Left lung (tissue), 10 donors: ENCODE data around the gene C1QTNF6. TPM values are rescaled to one million over a fixed set of nuclear protein-coding genes. Genes with fewer than 3 reads are reported as not detected.

ENCODE experiments used
- ATAC-seq: fragments of 200-7000 bp; cut with Tn5 transposase; one replicate; pipeline ENCODE4 v1.9.1; 2020; ENCODE audit warnings: moderate library complexity
- DNase-seq, 4 donors: peaks; one replicate each; pipeline ENCODE4 v3.0.0-alpha.2; 2013 to 2020
- H3K27ac ChIP-seq, 2 donors: fragments of 200-600 bp; sonication (generic) in 1 of 2; one replicate each; pipeline versions ENCODE4 v1.5.0 to v1.8.0; 2020 to 2021
- H3K27me3 ChIP-seq, 2 donors: fragments of 200-600 bp; sonication (generic) in 1 of 2; one replicate each; pipeline versions ENCODE4 v1.5.0 to v1.8.0; 2020 to 2021
- H3K36me3 ChIP-seq, 2 donors: fragments of 200-600 bp; sonication (generic) in 1 of 2; one replicate each; pipeline versions ENCODE4 v1.5.0 to v1.8.0; 2020 to 2021
- H3K4me1 ChIP-seq, 2 donors: fragments of 200-600 bp; one replicate each; pipeline ENCODE4 v1.8.0; 2021
- H3K4me3 ChIP-seq, 2 donors: fragments of 200-600 bp; sonication (generic) in 1 of 2; one replicate each; pipeline versions ENCODE4 v1.5.0 to v1.8.0; 2020 to 2021; ENCODE audit warnings: mild to moderate bottlenecking in 1 of 2
- H3K9me3 ChIP-seq, 2 donors: fragments of 200-600 bp; sonication (generic) in 1 of 2; one replicate each; pipeline versions ENCODE4 v1.5.0 to v1.8.0; 2020 to 2021
- CTCF ChIP-seq, 2 donors: fragments of 200-600 bp; sonication (generic) in 1 of 2; IDR thresholded peaks; one replicate each; pipeline versions ENCODE4 v1.5.0 to v1.8.0; 2021; ENCODE audit warnings: antibody characterized with exemption in 2 of 2
- intact Hi-C, 2 donors: fragments of 100-400 bp; cut with DNase I; formaldehyde crosslinking; loops; one replicate each; pipeline versions ENCODE4 v1.11.2 to v1.14.2; 2022
- polyA plus RNA-seq, 6 donors: library from polyadenylated mRNA; unstranded; fragments of 120-200 nt; gene quantifications; one replicate each; pipeline ENCODE4 v1.2.1, GENCODE V29; 2013; ENCODE audit not compliant: insufficient read length in 6 of 6
- total RNA-seq, 2 donors: library from RNA; stranded (reverse); fragmentation: NEBNext Ultra II Directional; extraction: Animal tissue kit (Norgen Biotek cat#: 25700); gene quantifications; one replicate each; pipeline ENCODE4 v1.2.1, GENCODE V29; 2021
- donor health status: DM: no; HTN: yes; CAD: no.
- donor health status: DM: no; HTN: no; CAD: no.

Gene C1QTNF6
- total and polyA plus RNA-seq, 8 donors, result 7.2 to 28.8 (median 24.4) TPM

- Histone ChIP-seq H3K4me3 (no peak overlapping the region), H3K4me1 (peaks cover 33 to 36% of the 10 kb centered on the region in 2 donors), H3K27ac (peak overlapping the region; percentile 89 to 95), H3K36me3 (no peaks in the 10 kb centered on the region), H3K9me3 (no peaks in the 10 kb centered on the region), H3K27me3 (no peaks in the 10 kb centered on the region)
- DNase-seq (peak; percentile 62 to 90 (median 84)), ATAC-seq (peak; percentile 58)
- TF ChIP-seq CTCF (IDR thresholded peaks at IDR 0.05), result no peak
- intact Hi-C loops, result no loop called here
Observed at GRCh38 chr22:37196539-37197450, 8.7 kb upstream of the C1QTNF6 start.

- no peaks in the 10 kb centered on the region for H3K9me3 ChIP-seq
- intact Hi-C loops, result no loop called here
- peak overlapping the region; percentile 89 to 95 for H3K27ac ChIP-seq
Observed at GRCh38 chr22:37195921-37196320, 7.9 kb upstream of the C1QTNF6 start.

DNA sequence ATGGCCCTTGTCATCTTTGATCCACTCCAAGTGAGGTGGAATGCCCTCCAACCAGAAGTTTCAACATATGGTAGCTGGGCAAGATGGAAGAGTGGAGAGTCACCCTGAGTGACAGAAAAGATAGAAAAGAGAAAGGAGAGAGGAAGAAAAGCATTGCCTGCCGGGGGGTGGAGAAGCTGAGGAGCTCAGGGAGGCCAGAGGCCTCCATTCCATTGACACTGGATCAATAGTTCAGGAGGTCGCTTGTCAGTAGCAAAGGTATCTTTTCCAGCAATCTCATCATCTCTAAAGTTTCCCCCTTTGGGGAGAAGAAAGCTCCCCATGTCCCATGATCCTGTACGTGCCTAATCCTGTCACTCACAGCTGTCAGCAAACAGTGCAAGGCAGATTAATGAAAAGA is 6.7 kb upstream of the C1QTNF6 start:
- H3K27ac ChIP-seq, result no peak overlapping the region
- no peaks in the 10 kb centered on the region for H3K36me3 ChIP-seq
- no peak for ATAC-seq
- no peak for TF ChIP-seq CTCF (IDR thresholded peaks at IDR 0.05)
- intact Hi-C loops, result no loop called here
- H3K4me3 ChIP-seq, result no peak overlapping the region
- no peaks in the 10 kb centered on the region for H3K9me3 ChIP-seq
- no peak for DNase-seq
- no peaks in the 10 kb centered on the region for H3K27me3 ChIP-seq
- peaks cover 31 to 33% of the 10 kb centered on the region in 2 donors for H3K4me1 ChIP-seq

More at GRCh38 chr22:37195921-37196320, 7.9 kb upstream of the C1QTNF6 start:
- no peak for TF ChIP-seq CTCF (IDR thresholded peaks at IDR 0.05)
- H3K4me3 ChIP-seq, result no peak overlapping the region
- DNase-seq (peak in 1 of 4 donors; percentile 44), ATAC-seq (no peak)
- H3K36me3 ChIP-seq, result no peaks in the 10 kb centered on the region
- H3K4me1 ChIP-seq, result peaks cover 33 to 36% of the 10 kb centered on the region in 2 donors
- no peaks in the 10 kb centered on the region for H3K27me3 ChIP-seq

- Histone ChIP-seq H3K9me3 (no peaks in the 10 kb centered on the region), H3K27ac (no peak overlapping the region), H3K27me3 (no peaks in the 10 kb centered on the region), H3K36me3 (no peaks in the 10 kb centered on the region), H3K4me3 (no peak overlapping the region), H3K4me1 (peaks cover 32 to 39% of the 10 kb centered on the region in 2 donors)
- TF ChIP-seq CTCF (IDR thresholded peaks at IDR 0.05), result no peak
- intact Hi-C loops, result no loop called here
- ATAC-seq, result no peak
- DNase-seq, result no peak
Observed at GRCh38 chr22:37193629-37194191, 5.7 kb upstream of the C1QTNF6 start.

- Histone ChIP-seq H3K36me3 (no peaks in the 10 kb centered on the region), H3K9me3 (no peaks in the 10 kb centered on the region), H3K4me3 (no peak overlapping the region), H3K27ac (no peak overlapping the region), H3K4me1 (peaks cover 31 to 39% of the 10 kb centered on the region in 2 donors), H3K27me3 (no peaks in the 10 kb centered on the region)
- no peak for ATAC-seq
- no peak for TF ChIP-seq CTCF (IDR thresholded peaks at IDR 0.05)
- DNase-seq, result no peak
- intact Hi-C loops, result no loop called here
Observed at GRCh38 chr22:37192741-37193140, 4.7 kb upstream of the C1QTNF6 start.
